Keratinocyte (primary cell): ENCODE results near the gene HCAR3. TPM values are rescaled to one million over a fixed set of nuclear protein-coding genes. Genes with fewer than 3 reads are reported as not detected.

Experiments
- DNase-seq: peaks from one replicate; pipeline ENCODE4 v3.0.0-alpha.2; 2011; ENCODE audit warnings: low read depth, missing footprints, low spot score
- FAIRE-seq: peaks from 2 replicates; lab custom pipeline; 2011; peaks lifted over from hg19 to GRCh38; lab: Jason Lieb, UNC
- H2AFZ ChIP-seq: 2 replicates; pipeline ENCODE4 v1.6.0; 2012; ENCODE audit warnings: low read length, control low read depth, inconsistent platforms; ENCODE audit not compliant: control insufficient read depth
- H3K27ac ChIP-seq: 2 replicates; pipeline ENCODE4 v1.5.1; 2011; ENCODE audit warnings: low read length; ENCODE audit not compliant: control insufficient read depth, insufficient read depth
- H3K27me3 ChIP-seq: 3 replicates; pipeline ENCODE4 v1.6.0; 2011; ENCODE audit warnings: low read length; ENCODE audit not compliant: control insufficient read depth, insufficient read depth; ENCODE audit errors: extremely low read depth
- H3K36me3 ChIP-seq, 2 experiments: 2 replicates in 1 of 2; 3 replicates in 1 of 2; pipeline ENCODE4 v1.5.1; 2011; ENCODE audit warnings: low read length in 2 of 2, mild to moderate bottlenecking in 1 of 2; ENCODE audit not compliant: control insufficient read depth in 2 of 2, insufficient read depth in 2 of 2; ENCODE audit errors: extremely low read depth in 1 of 2
- H3K4me1 ChIP-seq: 3 replicates; pipeline ENCODE4 v1.5.1; 2011; ENCODE audit warnings: low read length; ENCODE audit not compliant: control insufficient read depth, insufficient read depth; ENCODE audit errors: extremely low read depth
- H3K4me2 ChIP-seq: 3 replicates; pipeline ENCODE4 v1.6.0; 2011; ENCODE audit warnings: low read depth, low read length; ENCODE audit not compliant: control insufficient read depth, insufficient read depth; ENCODE audit errors: extremely low read depth
- H3K4me3 ChIP-seq, 3 experiments: fragments of 200-600 bp in 1 of 3; sonication (generic) in 1 of 3; 2 replicates in 2 of 3; 3 replicates in 1 of 3; pipeline ENCODE4 v1.5.1; 2011 to 2016; ENCODE audit warnings: low read length in 3 of 3, mild to moderate bottlenecking in 3 of 3, control low read depth in 2 of 3, inconsistent platforms in 1 of 3, low read depth in 1 of 3, mixed read lengths in 1 of 3, mixed run types in 1 of 3, moderate library complexity in 1 of 3; ENCODE audit not compliant: control insufficient read depth in 2 of 3, insufficient read depth in 2 of 3; ENCODE audit errors: extremely low read depth in 1 of 3
- H3K79me2 ChIP-seq: 2 replicates; pipeline ENCODE4 v1.6.0; 2012; ENCODE audit warnings: low read length; ENCODE audit not compliant: control insufficient read depth, insufficient read depth
- H3K9ac ChIP-seq: 3 replicates; pipeline ENCODE4 v1.6.0; 2011; ENCODE audit warnings: low read length; ENCODE audit not compliant: control insufficient read depth, insufficient read depth; ENCODE audit errors: extremely low read depth
- H3K9me1 ChIP-seq: 3 replicates; pipeline ENCODE4 v1.6.0; 2011; ENCODE audit warnings: low read length; ENCODE audit not compliant: control insufficient read depth, insufficient read depth; ENCODE audit errors: extremely low read depth
- H3K9me3 ChIP-seq: 2 replicates; pipeline ENCODE4 v1.5.1; 2012; ENCODE audit warnings: low read depth, low read length; ENCODE audit not compliant: control insufficient read depth
- H4K20me1 ChIP-seq: 3 replicates; pipeline ENCODE4 v1.6.0; 2011; ENCODE audit warnings: low read length; ENCODE audit not compliant: control insufficient read depth, insufficient read depth; ENCODE audit errors: extremely low read depth
- CTCF ChIP-seq, 3 experiments: IDR thresholded peaks in 1 of 3; conservative IDR thresholded peaks in 1 of 3; optimal IDR thresholded peaks in 1 of 3; 2 replicates in 2 of 3; 3 replicates in 1 of 3; pipeline versions ENCODE3 to v1.5.1; 2011; ENCODE audit warnings: low read length in 3 of 3, mild to moderate bottlenecking in 3 of 3, moderate library complexity in 2 of 3, control low read depth in 1 of 3, inconsistent platforms in 1 of 3; ENCODE audit not compliant: insufficient read depth in 2 of 3; ENCODE audit errors: extremely low read depth in 1 of 3
- EZH2 ChIP-seq: IDR thresholded peaks from one replicate; pipeline ENCODE4 v1.6.1; 2012; ENCODE audit warnings: inconsistent platforms, mild to moderate bottlenecking, low read length, moderate library complexity
- dilution Hi-C: fragments of 300-500 bp; cut with MboI; formaldehyde crosslinking; loops from one replicate; pipeline ENCODE4 v1.7.0; 2020; ENCODE audit warnings: low sequenced_read_pairs; ENCODE audit not compliant: extremely low pct_ligation_motif_present
- polyA plus RNA-seq, 5 experiments: library from polyadenylated mRNA; depleted of rRNA in 3 of 5; stranded (reverse) in 3 of 5; stranded (forward) in 1 of 5; unstranded in 1 of 5; fragments of >200 nt; gene quantifications; 1 replicate in 1 of 5; 2 replicates in 3 of 5; 3 replicates in 1 of 5; pipeline versions ENCODE4 v1.2.1 to v1.2.3, GENCODE V29; 2011 to 2012; ENCODE audit warnings: missing spikeins in 2 of 5, low read depth in 1 of 5, low replicate concordance in 1 of 5

HCAR3 gene
- polyA plus RNA-seq, 1 donor (not counting 4 experiments of a cell fraction or from before 2014, with no cell fraction given) = 12.1 TPM

GRCh38 chr12:122749569-122750332, 33.1 kb upstream of the HCAR3 start:
- H3K4me2 ChIP-seq = no peak overlapping the region
- no peak overlapping the region for H3K9ac ChIP-seq
- no peak overlapping the region for H3K4me3 ChIP-seq
- H2AFZ ChIP-seq = no peak overlapping the region
- DNase-seq (no peak), FAIRE-seq (no peak)
- H3K27ac ChIP-seq = no peak overlapping the region
- H3K9me1 ChIP-seq = peaks cover 2% of the 10 kb centered on the region
- H4K20me1 ChIP-seq = no peaks in the 10 kb centered on the region
- peaks cover 21% of the 10 kb centered on the region for H3K79me2 ChIP-seq
- dilution Hi-C loops = loop anchor here (10.0 kb wide), 1 partner anchor 115 kb away; no protein-coding TSS in a partner anchor
- H3K36me3 ChIP-seq = peaks cover 2 to 11% of the 10 kb centered on the region in 2 experiments
- peaks cover 13% of the 10 kb centered on the region for H3K4me1 ChIP-seq
- H3K9me3 ChIP-seq = no peaks in the 10 kb centered on the region
- H3K27me3 ChIP-seq = no peaks in the 10 kb centered on the region
- no peak for TF ChIP-seq CTCF (optimal IDR thresholded peaks at IDR 0.05 in 1 of 3, IDR thresholded peaks at IDR 0.05 in 1 of 3, conservative IDR thresholded peaks at IDR 0.05 in 1 of 3; ENCODE audit: extremely low read depth in 1 of 3, insufficient read depth in 2 of 3, low read length in 3 of 3)
- TF ChIP-seq EZH2 = no peak

DNA sequence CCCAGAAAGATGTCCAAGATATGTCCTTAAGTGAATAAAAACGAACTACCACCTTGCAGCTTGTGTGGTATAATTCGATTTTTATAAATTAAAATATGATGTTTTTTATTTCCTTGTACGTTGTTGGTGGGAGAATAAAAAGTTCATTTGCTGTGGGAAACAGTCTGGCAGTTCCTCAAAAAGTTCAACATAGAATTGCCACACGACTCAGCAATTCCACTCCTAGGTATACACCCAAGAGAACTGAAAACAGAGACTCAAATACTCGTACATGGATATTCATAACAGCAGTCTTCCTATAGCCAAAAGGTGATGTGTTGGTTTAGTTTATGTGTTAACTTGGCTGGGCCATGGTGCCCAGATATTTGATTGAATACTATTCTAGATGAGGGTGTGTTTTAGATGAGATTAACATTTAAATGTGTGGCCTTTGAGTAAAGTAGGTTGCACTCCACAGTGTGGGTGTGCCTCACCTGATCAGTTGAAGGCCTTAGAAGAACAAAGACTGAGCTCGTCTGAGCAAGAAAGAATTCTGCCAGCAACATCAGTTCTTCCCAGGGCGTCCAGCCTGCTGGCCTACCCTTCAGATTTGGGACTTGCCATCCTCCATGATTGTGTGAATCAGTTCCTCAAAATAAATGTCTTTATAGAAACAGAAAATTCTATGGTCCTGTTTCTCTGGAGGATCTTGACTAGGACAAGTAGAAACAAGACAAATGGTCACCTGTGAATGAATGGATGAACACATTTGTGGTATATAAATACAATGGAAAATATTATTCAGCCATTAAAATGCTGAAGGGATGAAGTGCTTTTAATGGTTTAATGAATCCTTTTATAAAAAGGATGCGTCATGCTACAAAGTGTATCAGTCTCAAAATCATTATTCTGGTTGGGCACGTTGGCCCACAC, 30.9 kb upstream of the HCAR3 start:
- Histone ChIP-seq H3K4me3 (no peak overlapping the region), H4K20me1 (no peaks in the 10 kb centered on the region), H3K4me2 (no peak overlapping the region), H3K9me3 (no peaks in the 10 kb centered on the region), H3K27me3 (no peaks in the 10 kb centered on the region), H3K79me2 (no peaks in the 10 kb centered on the region), H3K27ac (no peak overlapping the region), H3K9me1 (no peaks in the 10 kb centered on the region), H3K36me3 (no peaks in the 10 kb centered on the region), H2AFZ (peak overlapping the region; percentile 45), H3K4me1 (peaks cover 7% of the 10 kb centered on the region), H3K9ac (no peak overlapping the region)
- dilution Hi-C loops = no loop called here
- FAIRE-seq (no peak), DNase-seq (no peak)
- no peak for TF ChIP-seq CTCF (optimal IDR thresholded peaks at IDR 0.05 in 1 of 3, IDR thresholded peaks at IDR 0.05 in 1 of 3, conservative IDR thresholded peaks at IDR 0.05 in 1 of 3; ENCODE audit: extremely low read depth in 1 of 3, insufficient read depth in 2 of 3, low read length in 3 of 3)
- TF ChIP-seq EZH2 = no peak
